LNCAP (cell line): ENCODE data around the gene SLC11A2.

Source experiments
- TF ChIP-seq, protein P1 (sequence below): fragments of 450-650 bp; IDR thresholded peaks from 2 replicates; pipeline ENCODE4 v1.5.1; 2017; ENCODE audit warnings: mild to moderate bottlenecking

SLC11A2 gene

GRCh38 chr12:51025338-51025835, 797 bp downstream of the SLC11A2 start:
- TF ChIP-seq, protein P1, sequence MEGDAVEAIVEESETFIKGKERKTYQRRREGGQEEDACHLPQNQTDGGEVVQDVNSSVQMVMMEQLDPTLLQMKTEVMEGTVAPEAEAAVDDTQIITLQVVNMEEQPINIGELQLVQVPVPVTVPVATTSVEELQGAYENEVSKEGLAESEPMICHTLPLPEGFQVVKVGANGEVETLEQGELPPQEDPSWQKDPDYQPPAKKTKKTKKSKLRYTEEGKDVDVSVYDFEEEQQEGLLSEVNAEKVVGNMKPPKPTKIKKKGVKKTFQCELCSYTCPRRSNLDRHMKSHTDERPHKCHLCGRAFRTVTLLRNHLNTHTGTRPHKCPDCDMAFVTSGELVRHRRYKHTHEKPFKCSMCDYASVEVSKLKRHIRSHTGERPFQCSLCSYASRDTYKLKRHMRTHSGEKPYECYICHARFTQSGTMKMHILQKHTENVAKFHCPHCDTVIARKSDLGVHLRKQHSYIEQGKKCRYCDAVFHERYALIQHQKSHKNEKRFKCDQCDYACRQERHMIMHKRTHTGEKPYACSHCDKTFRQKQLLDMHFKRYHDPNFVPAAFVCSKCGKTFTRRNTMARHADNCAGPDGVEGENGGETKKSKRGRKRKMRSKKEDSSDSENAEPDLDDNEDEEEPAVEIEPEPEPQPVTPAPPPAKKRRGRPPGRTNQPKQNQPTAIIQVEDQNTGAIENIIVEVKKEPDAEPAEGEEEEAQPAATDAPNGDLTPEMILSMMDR, result no peak

- TF ChIP-seq, protein P1, result no peak
These were observed 2.4 kb downstream of the SLC11A2 start for GRCh38 chr12:51023625-51024382.

DNA sequence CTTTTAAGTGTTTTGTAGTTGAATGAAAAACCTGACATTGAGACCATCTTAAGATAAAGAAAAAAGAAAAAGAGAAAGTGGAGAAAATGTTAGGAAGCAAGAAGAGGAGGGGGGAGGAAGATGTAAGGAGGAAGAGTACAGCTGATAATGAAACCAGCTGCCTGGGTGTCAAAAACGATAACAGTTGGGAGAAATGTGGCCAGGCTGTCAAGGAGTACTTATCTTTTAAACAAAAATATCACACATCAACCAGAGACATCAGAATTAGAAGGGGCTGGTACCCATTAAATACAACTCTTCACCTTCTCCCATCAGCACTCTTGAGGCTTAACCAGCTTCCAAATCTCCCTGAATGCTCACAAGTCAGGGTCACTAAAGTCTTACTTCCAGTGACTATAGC, 4.5 kb downstream of the SLC11A2 start:
- TF ChIP-seq, protein P1, result no peak

GRCh38 chr12:51020448-51021182, 5.6 kb downstream of the SLC11A2 start:
- TF ChIP-seq, protein P1, result no peak

DNA sequence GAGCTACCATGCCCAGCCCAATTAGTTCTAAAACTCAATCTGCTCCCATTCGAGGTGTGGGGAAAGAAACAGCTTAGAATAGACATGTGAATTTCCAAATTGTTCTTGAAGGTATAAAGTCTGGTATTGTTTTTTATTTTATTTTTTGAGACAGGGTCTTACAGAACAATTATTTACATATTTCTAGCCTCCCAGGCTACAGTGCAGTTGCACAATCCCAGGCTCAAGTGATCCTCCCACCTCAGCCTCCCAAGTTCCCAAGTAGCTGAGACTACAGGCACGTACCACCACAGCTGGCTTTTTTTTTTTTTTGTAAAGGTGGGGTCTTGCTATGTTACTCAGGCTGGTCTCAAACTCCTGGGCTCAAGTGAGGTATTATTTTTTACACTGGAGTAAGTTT, 6.3 kb downstream of the SLC11A2 start:
- TF ChIP-seq, protein P1, result no peak

DNA sequence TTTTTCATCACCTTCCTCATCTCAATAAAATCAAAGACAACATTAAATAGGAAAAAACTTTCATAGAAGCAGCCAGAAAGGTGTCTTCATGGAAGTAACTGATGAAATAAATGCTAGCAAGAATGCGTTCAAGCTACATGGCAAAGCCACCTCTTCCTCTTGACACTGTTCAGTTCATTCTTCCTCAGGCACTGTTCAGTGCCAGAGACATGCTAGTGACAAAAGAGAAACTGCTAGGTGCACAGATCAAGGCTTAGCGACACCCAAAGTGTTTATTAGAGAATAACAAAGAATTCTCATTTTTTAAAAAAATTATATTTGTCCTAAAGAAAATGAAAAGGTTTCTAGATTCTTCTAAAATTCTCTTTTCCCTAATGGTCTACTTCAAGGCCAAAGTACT, 7.2 kb downstream of the SLC11A2 start:
- TF ChIP-seq, protein P1, result no peak

- TF ChIP-seq, protein P1, result no peak
These were observed 8.7 kb downstream of the SLC11A2 start for GRCh38 chr12:51017452-51017851.
